ENCODE results near the gene INTS3. TPM values are rescaled to one million over a fixed set of nuclear protein-coding genes. Genes with fewer than 3 reads are reported as not detected.

Gene INTS3
- total and polyA plus RNA-seq, 2 donors (not counting 3 experiments of a cell fraction or from before 2014, with no cell fraction given), result 61.9 to 63.1 TPM

DNA sequence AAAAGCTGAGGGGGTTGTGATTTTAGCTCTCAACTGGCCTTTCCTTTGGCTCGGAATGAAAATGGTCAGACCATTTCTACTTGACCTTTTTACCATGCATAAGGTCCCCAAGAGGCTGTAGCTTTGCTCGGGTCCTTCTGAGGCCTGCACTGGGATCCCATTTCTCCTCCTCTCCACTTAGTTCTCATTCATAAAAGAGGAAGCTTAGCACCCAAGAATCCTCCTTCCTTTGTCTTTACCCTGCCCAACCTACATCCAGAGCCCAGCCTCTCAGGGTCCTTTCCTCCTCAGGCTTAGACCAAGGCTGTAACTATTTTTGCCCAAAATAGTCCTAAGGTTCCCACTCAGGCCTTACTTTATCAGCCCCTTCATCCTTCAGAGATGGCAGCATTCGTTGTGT, 41.4 kb downstream of the INTS3 start:
- Histone ChIP-seq H3K9ac (replicated peaks; ENCODE audit: extremely low read depth, insufficient read depth, low read length) (no peak overlapping the region), H3K36me3 (ENCODE audit: control insufficient read depth in 2 of 2, extremely low read depth in 1 of 2, insufficient read depth in 2 of 2, low read length in 2 of 2) (peaks cover 5 to 24% of the 10 kb centered on the region in 2 experiments), H3K27me3 (ENCODE audit: control insufficient read depth in 2 of 2, insufficient read depth in 2 of 2, low read length in 2 of 2) (no peaks in the 10 kb centered on the region), H3K4me1 (ENCODE audit: control insufficient read depth, extremely low read depth, insufficient read depth, low read length) (peaks cover 33% of the 10 kb centered on the region), H3K79me2 (ENCODE audit: control insufficient read depth, insufficient read depth, low read length) (no peaks in the 10 kb centered on the region), H3K27ac (ENCODE audit: insufficient read depth, low read depth, low read length) (no peak overlapping the region), H3K4me3 (replicated peaks in 1 of 3; ENCODE audit: insufficient read depth in 1 of 3, low read depth in 1 of 3, low read length in 3 of 3) (no peak overlapping the region), H4K20me1 (replicated peaks; ENCODE audit: control insufficient read depth, extremely low read depth, insufficient read depth, low read length) (no peaks in the 10 kb centered on the region), H3K9me3 (replicated peaks; ENCODE audit: control insufficient read depth, insufficient read depth, low read length) (no peaks in the 10 kb centered on the region), H3K4me2 (ENCODE audit: insufficient read depth, low read length) (no peak overlapping the region), H3K9me1 (replicated peaks; ENCODE audit: control insufficient read depth, extremely low read depth, insufficient read depth, low read length) (no peaks in the 10 kb centered on the region), H2AFZ (ENCODE audit: low read depth, low read length) (no peak overlapping the region)
- intact Hi-C loops (cut with micrococcal nuclease), result no loop called here
- no peak for FAIRE-seq
- DNase-seq (ENCODE audit: low read depth, low spot score), result no peak
- dilution Hi-C loops (cut with MboI; ENCODE audit: extremely low pct_ligation_motif_present, low sequenced_read_pairs), result no loop called here
- no TSS peak for BruUV-seq (replicated peaks)
- POLR2A ChIA-PET, result no interaction called here
- no peak for TF ChIP-seq MYC (IDR thresholded peaks at IDR 0.05; ENCODE audit: low read depth, low read length)
- no peak for TF ChIP-seq MAX (IDR thresholded peaks at IDR 0.05; ENCODE audit: insufficient read depth, insufficient read length)
- CTCF ChIA-PET, result interaction anchor here (0.7 to 6.2 kb wide), 4 partner anchors 17 to 197 kb away, joined by 3 to 83 read pairs (median 4); partner anchors contain the start of gene NPR1

- Histone ChIP-seq H3K27ac (ENCODE audit: insufficient read depth, low read depth, low read length) (no peak overlapping the region), H3K4me2 (ENCODE audit: insufficient read depth, low read length) (no peak overlapping the region), H3K4me3 (replicated peaks in 1 of 3; ENCODE audit: insufficient read depth in 1 of 3, low read depth in 1 of 3, low read length in 3 of 3) (no peak overlapping the region), H3K36me3 (ENCODE audit: control insufficient read depth in 2 of 2, extremely low read depth in 1 of 2, insufficient read depth in 2 of 2, low read length in 2 of 2) (peaks cover 5 to 19% of the 10 kb centered on the region in 2 experiments), H4K20me1 (replicated peaks; ENCODE audit: control insufficient read depth, extremely low read depth, insufficient read depth, low read length) (no peaks in the 10 kb centered on the region), H3K4me1 (ENCODE audit: control insufficient read depth, extremely low read depth, insufficient read depth, low read length) (peaks cover 45% of the 10 kb centered on the region), H3K27me3 (ENCODE audit: control insufficient read depth in 2 of 2, insufficient read depth in 2 of 2, low read length in 2 of 2) (no peaks in the 10 kb centered on the region), H2AFZ (ENCODE audit: low read depth, low read length) (no peak overlapping the region), H3K9ac (replicated peaks; ENCODE audit: extremely low read depth, insufficient read depth, low read length) (no peak overlapping the region), H3K9me1 (replicated peaks; ENCODE audit: control insufficient read depth, extremely low read depth, insufficient read depth, low read length) (no peaks in the 10 kb centered on the region), H3K79me2 (ENCODE audit: control insufficient read depth, insufficient read depth, low read length) (no peaks in the 10 kb centered on the region), H3K9me3 (replicated peaks; ENCODE audit: control insufficient read depth, insufficient read depth, low read length) (no peaks in the 10 kb centered on the region)
- intact Hi-C loops (cut with micrococcal nuclease) (loop anchor here (1.0 kb wide), 2 partner anchors 18 to 72 kb away; no protein-coding TSS in a partner anchor), dilution Hi-C loops (cut with MboI; ENCODE audit: extremely low pct_ligation_motif_present, low sequenced_read_pairs) (no loop called here)
- POLR2A ChIA-PET, result interaction anchor here (0.6 kb wide), 1 partner anchor 20 kb away, joined by 4 read pairs; no protein-coding TSS in a partner anchor
- peak; percentile 42 for FAIRE-seq
- BruUV-seq (replicated peaks), result no TSS peak
- peak; percentile 22 for DNase-seq (ENCODE audit: low read depth, low spot score)
- TF ChIP-seq MAX (IDR thresholded peaks at IDR 0.05; ENCODE audit: insufficient read depth, insufficient read length), result no peak
- no peak for TF ChIP-seq JUN (IDR thresholded peaks at IDR 0.05; ENCODE audit: borderline replicate concordance, insufficient read depth, insufficient read length, low read depth)
- no peak for TF ChIP-seq FOS (IDR thresholded peaks at IDR 0.05; ENCODE audit: borderline replicate concordance, insufficient read depth, low read length)
- TF ChIP-seq POLR2A (IDR thresholded peaks at IDR 0.05; ENCODE audit: low read depth, low read length), result no peak
- TF ChIP-seq MYC (IDR thresholded peaks at IDR 0.05; ENCODE audit: low read depth, low read length), result no peak
- TF ChIP-seq, protein P1, sequence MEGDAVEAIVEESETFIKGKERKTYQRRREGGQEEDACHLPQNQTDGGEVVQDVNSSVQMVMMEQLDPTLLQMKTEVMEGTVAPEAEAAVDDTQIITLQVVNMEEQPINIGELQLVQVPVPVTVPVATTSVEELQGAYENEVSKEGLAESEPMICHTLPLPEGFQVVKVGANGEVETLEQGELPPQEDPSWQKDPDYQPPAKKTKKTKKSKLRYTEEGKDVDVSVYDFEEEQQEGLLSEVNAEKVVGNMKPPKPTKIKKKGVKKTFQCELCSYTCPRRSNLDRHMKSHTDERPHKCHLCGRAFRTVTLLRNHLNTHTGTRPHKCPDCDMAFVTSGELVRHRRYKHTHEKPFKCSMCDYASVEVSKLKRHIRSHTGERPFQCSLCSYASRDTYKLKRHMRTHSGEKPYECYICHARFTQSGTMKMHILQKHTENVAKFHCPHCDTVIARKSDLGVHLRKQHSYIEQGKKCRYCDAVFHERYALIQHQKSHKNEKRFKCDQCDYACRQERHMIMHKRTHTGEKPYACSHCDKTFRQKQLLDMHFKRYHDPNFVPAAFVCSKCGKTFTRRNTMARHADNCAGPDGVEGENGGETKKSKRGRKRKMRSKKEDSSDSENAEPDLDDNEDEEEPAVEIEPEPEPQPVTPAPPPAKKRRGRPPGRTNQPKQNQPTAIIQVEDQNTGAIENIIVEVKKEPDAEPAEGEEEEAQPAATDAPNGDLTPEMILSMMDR (IDR thresholded peaks at IDR 0.05; ENCODE audit: extremely low read depth in 1 of 2, insufficient read depth in 1 of 2, low read depth in 1 of 2, low read length in 2 of 2), result no peak
- TF ChIP-seq POLR2AphosphoS5 (IDR thresholded peaks at IDR 0.05; ENCODE audit: insufficient read depth, low read depth, low read length), result no peak
- TF ChIP-seq EZH2 (IDR thresholded peaks at IDR 0.05; ENCODE audit: borderline replicate concordance, low read depth, low read length, severe bottlenecking), result no peak
- no peak for TF ChIP-seq GATA2 (IDR thresholded peaks at IDR 0.05; ENCODE audit: insufficient read depth, insufficient read length, low read depth, low read length)
- CTCF ChIA-PET, result interaction anchor here (1.0 to 6.2 kb wide), 7 partner anchors 9 to 198 kb away, joined by 3 to 83 read pairs (median 8); partner anchors contain the start of gene NPR1
Observed at GRCh38 chr1:153770797-153771196, 42.9 kb downstream of the INTS3 start.
